ENCODE results near the gene TARDBP. TPM values are rescaled to one million over a fixed set of nuclear protein-coding genes. Genes with fewer than 3 reads are reported as not detected.

TARDBP gene
- total and polyA plus RNA-seq, 9 of the 15 experiments (the other 6 are each of a cell fraction or from before 2014, with no cell fraction given): 122 to 515 (median 243) TPM

DNA sequence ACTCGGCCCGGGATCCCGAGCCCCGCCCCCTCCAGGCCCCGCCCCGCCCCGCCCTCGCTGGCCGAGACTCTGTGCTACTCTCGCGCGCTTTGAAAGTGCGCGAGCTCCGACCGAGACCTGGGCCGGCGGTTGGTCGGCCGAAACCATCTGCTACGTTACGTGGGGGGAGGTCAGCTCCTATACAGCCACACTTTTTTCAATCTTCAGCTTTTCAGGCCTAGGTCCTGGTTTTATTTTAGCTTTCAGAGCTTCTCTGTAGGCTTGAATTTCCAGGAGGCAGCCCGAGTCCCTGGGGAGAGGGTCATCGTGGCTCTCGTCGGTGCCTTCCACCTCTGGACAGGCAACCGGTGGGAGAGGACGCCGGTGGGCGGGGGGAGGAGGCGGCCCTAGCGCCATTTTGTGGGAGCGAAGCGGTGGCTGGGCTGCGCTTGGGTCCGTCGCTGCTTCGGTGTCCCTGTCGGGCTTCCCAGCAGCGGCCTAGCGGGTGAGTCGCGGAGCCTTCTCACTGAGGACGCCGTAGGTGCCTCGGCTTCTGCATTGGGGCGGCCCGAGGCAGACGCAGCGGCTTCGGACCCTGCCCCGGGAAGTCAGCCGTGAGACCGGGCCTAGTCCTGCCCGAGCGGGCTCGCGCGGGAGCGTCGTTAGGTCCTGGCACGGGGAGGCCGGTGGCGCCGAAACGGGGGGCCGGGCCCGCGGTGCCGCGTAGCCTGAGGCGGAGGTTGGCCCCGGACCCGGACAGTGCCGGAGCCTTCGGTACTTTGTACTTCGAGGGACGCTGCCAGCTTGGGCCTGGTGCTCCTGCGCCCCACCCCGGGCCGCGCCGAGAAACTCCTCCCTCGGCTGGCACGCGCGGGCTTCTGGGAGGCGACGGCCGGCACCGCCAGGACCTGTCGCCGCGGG, at the start of gene TARDBP (continued):
- TF ChIP-seq, protein P1, sequence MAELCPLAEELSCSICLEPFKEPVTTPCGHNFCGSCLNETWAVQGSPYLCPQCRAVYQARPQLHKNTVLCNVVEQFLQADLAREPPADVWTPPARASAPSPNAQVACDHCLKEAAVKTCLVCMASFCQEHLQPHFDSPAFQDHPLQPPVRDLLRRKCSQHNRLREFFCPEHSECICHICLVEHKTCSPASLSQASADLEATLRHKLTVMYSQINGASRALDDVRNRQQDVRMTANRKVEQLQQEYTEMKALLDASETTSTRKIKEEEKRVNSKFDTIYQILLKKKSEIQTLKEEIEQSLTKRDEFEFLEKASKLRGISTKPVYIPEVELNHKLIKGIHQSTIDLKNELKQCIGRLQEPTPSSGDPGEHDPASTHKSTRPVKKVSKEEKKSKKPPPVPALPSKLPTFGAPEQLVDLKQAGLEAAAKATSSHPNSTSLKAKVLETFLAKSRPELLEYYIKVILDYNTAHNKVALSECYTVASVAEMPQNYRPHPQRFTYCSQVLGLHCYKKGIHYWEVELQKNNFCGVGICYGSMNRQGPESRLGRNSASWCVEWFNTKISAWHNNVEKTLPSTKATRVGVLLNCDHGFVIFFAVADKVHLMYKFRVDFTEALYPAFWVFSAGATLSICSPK (IDR thresholded peaks at IDR 0.05; ENCODE audit: borderline replicate concordance): no peak
- TF ChIP-seq MAZ (CRISPR knock-in tag; conservative IDR thresholded peaks at IDR 0.05 in 1 of 2, IDR thresholded peaks at IDR 0.05 in 1 of 2): peak; percentile 90 to 96
- TF ChIP-seq SRSF7 (optimal IDR thresholded peaks at IDR 0.05; ENCODE audit: low read depth, low read length): no peak
- no peak for TF ChIP-seq ZNF699 (CRISPR knock-in tag; IDR thresholded peaks at IDR 0.05; ENCODE audit: insufficient replicate concordance)
- peak; percentile 96 for TF ChIP-seq LCOR (CRISPR knock-in tag; IDR thresholded peaks at IDR 0.05)
- TF ChIP-seq, protein P2, sequence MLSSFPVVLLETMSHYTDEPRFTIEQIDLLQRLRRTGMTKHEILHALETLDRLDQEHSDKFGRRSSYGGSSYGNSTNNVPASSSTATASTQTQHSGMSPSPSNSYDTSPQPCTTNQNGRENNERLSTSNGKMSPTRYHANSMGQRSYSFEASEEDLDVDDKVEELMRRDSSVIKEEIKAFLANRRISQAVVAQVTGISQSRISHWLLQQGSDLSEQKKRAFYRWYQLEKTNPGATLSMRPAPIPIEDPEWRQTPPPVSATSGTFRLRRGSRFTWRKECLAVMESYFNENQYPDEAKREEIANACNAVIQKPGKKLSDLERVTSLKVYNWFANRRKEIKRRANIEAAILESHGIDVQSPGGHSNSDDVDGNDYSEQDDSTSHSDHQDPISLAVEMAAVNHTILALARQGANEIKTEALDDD (IDR thresholded peaks at IDR 0.05): no peak
- peak; percentile 25 to 67; a peak in 1 of 4 replicates for TF ChIP-seq ARNT (IDR thresholded peaks at IDR 0.05)
- TF ChIP-seq ZC3H8 (IDR thresholded peaks at IDR 0.05): no peak
- TF ChIP-seq FIP1L1 (IDR thresholded peaks at IDR 0.05; ENCODE audit: low read depth, low read length, poor library complexity, severe bottlenecking): peak; percentile 96
- TF ChIP-seq, protein P3, sequence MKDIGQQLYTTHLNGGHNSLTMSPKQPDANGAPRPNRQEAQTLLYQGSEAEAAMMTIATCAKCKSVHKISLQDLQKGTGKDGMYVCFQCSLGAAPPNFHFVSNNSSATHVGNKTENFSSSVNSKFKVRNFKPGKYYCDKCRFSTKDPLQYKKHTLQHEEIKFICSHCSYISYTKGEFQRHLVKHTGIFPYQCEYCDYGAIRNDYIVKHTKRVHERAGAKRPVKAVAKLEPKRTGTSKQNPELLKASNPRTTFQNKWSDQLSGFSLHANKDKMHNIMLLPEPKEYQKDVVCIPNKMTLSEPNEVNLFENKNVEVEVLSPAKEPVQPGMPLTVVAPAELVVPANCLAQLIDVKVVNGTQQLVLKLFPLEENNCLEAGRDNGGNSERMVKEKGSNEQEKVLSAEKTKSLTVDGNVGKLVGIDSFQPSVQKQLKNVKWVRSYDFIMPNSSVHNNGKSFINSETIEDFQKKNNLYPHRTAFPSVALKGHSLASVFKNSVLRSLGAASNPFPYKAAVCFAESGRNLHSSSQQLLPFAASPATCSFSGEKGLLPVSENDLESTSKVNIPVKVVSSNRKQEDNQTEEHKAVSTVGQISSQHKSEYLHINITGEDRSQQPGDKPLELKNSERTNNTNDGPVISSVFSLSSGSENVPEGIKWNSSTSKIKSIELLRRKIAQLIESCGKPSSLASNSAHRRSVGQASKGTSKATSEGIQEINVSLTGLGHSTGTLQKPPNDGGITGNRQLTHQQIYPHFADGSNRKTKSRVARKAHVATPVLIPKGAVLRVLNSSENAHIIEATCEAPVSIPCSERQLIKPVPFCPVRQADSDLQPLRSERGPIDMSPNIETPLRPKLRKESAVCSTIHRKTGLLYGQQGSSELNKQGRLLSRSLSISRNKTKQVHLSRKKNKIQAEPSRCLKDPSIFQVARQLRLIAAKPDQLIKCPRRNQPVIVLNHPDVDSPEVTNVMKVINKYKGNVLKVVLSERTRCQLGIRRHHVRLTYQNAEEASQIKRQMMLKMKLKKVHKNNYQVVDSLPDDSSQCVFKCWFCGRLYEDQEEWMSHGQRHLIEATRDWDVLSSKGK (CRISPR knock-in tag; IDR thresholded peaks at IDR 0.05): no peak
- TF ChIP-seq MYNN (IDR thresholded peaks at IDR 0.05): no peak; the same call in 1 of the 2 replicates
- TF ChIP-seq MYNN (CRISPR knock-in tag; IDR thresholded peaks at IDR 0.05): no peak
- peak; percentile 85 for TF ChIP-seq ZNF431 (CRISPR knock-in tag; IDR thresholded peaks at IDR 0.05)
- TF ChIP-seq, protein P4, sequence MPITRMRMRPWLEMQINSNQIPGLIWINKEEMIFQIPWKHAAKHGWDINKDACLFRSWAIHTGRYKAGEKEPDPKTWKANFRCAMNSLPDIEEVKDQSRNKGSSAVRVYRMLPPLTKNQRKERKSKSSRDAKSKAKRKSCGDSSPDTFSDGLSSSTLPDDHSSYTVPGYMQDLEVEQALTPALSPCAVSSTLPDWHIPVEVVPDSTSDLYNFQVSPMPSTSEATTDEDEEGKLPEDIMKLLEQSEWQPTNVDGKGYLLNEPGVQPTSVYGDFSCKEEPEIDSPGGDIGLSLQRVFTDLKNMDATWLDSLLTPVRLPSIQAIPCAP (CRISPR knock-in tag; IDR thresholded peaks at IDR 0.05; ENCODE audit: borderline replicate concordance): 0 out of 2 replicates have a peak, but pooled peaks have one; percentile 52
- TF ChIP-seq ESRRA (IDR thresholded peaks at IDR 0.05; ENCODE audit: borderline replicate concordance, low read depth): 0 out of 2 replicates have a peak, but pooled peaks have one; percentile 11
- peak; percentile 77 for TF ChIP-seq ARHGAP35 (IDR thresholded peaks at IDR 0.05; ENCODE audit: partially characterized antibody)
- TF ChIP-seq HMG20A (CRISPR knock-in tag; conservative IDR thresholded peaks at IDR 0.05): no peak
- no peak for TF ChIP-seq ZNF644 (tag; IDR thresholded peaks at IDR 0.05; ENCODE audit: low read depth)
- peak; percentile 88 for TF ChIP-seq PRPF4 (IDR thresholded peaks at IDR 0.05; ENCODE audit: insufficient read depth, low read depth, low read length, poor library complexity, severe bottlenecking)
- TF ChIP-seq PHB2 (IDR thresholded peaks at IDR 0.05; ENCODE audit: low read depth): peak; percentile 50; the same call in 1 of the 2 replicates
- no peak for TF ChIP-seq CBX1 (IDR thresholded peaks at IDR 0.05; ENCODE audit: low read depth)

All from K562 (cell line).